ENCODE measurements around the gene PDX1.

PDX1 gene

DNA sequence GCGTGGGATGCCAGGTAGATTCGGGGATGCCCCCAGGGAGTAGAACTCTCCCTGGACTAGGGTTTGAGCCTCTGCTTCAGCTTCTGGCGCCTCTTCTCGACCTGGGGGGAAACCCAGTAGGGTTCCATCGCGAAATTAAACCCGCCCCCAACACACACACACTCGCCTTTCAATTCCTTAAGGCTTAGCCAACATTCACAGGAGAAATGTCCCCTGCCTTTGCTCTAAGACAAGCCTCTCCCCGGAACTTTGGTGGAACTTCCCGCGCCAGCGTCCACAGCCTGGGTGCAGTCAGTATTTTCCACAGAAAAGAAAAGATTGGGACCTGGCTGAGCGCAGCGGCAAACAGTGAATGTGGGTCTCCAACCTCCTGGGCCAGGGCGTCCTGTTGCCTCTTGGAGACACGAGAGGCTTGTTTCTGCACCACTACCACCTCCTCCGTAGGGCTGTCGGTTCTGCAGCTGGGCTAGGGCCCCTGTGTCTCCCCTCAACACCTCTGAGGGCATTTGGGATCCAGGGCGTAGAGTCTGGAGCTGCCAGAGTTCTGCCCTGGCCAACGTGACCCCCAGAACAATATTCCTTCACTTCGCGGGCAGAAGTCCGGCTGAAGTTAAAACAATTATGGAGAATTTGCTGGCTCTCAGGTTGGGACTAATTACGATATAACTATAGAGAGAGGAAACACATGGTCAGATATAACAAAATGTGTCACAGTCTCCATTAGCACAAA is 3.2 kb downstream of the PDX1 start:
- peak; percentile 38 for DNase-seq

- DNase-seq = peak; percentile 70
Observed at GRCh38 chr13:27923794-27924528, 4.2 kb downstream of the PDX1 start.

DNA sequence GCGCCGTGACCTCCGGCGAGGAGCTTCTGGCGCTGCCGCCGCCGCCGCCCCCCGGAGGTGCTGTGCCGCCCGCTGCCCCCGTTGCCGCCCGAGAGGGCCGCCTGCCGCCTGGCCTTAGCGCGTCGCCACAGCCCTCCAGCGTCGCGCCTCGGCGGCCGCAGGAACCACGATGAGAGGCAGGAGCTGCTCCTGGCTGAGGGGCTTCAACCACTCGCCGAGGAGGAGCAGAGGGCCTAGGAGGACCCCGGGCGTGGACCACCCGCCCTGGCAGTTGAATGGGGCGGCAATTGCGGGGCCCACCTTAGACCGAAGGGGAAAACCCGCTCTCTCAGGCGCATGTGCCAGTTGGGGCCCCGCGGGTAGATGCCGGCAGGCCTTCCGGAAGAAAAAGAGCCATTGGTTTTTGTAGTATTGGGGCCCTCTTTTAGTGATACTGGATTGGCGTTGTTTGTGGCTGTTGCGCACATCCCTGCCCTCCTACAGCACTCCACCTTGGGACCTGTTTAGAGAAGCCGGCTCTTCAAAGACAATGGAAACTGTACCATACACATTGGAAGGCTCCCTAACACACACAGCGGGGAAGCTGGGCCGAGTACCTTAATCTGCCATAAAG is 4.8 kb downstream of the PDX1 start:
- peak; percentile 52 for DNase-seq

- peak; percentile 39 for DNase-seq
Observed at GRCh38 chr13:27925220-27925991, 5.6 kb downstream of the PDX1 start.

GRCh38 chr13:27926644-27927434 is 7.0 kb downstream of the PDX1 start:
- peak; percentile 68 for DNase-seq

GRCh38 chr13:27927444-27928352 is 7.9 kb downstream of the PDX1 start:
- DNase-seq = peak; percentile 53

DNA sequence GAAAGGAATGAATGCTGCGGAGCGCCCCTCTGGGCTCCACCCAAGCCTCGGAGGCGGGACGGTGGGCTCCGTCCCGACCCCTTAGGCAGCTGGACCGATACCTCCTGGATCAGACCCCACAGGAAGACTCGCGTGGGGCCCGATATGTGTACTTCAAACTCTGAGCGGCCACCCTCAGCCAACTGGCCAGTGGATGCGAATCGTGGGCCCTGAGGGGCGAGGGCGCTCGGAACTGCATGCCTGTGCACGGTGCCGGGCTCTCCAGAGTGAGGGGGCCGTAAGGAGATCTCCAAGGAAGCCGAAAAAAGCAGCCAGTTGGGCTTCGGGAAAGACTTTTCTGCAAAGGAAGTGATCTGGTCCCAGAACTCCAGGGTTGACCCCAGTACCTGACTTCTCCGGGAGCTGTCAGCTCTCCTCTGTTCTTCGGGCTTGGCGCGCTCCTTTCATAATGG is 8.6 kb downstream of the PDX1 start:
- no peak for DNase-seq

GRCh38 chr13:27928805-27929753 is 9.3 kb downstream of the PDX1 start:
- DNase-seq = peak; percentile 37

DNA sequence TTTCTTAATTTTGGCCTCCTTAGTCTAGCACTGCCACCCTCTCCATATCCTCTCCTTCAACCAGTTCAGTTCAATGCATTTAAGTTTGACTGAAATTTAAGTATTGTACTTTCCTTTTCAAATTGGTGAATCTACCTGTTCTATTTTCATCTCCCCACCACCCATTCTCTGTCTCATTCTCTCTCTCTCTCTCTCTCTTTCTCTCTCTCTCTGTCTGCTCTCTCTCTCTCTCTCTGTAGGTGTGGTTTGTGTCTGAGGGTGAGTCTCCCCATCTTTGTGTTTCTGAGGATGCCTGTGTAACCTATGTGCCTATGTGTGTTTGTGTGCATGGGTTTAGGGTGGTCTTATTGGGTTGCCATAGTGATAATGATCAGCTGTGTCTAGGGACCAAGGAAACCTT is 10.1 kb downstream of the PDX1 start:
- DNase-seq = no peak

DNA sequence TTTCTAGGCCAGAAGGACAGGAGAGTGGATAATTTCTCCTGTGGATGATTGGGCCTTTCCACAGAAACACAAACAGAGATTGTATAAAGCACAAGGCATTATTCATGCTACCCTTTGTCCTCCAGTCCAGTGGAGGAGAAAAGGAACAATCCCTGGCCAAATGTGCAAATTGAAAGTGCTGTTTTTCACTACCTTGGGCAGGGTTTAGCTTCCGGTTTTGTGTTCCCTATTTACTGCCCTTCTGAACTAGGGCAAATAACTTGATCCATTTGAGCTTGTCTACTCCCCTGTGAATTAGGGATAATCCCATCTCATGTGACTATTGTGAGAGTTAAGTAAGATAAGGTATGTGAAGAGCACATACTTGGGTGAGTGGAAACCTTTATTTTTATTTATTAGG is 13.3 kb downstream of the PDX1 start:
- no peak for DNase-seq

GRCh38 chr13:27933580-27934328 is 14.0 kb downstream of the PDX1 start:
- no peak for DNase-seq

- DNase-seq = no peak
Observed at GRCh38 chr13:27942972-27943371, 23.2 kb downstream of the PDX1 start.

GRCh38 chr13:27952876-27953675 is 33.3 kb downstream of the PDX1 start:
- no peak for DNase-seq

- peak; percentile 95 for DNase-seq
Observed at GRCh38 chr13:27953676-27954405, 34.0 kb downstream of the PDX1 start.

DNA sequence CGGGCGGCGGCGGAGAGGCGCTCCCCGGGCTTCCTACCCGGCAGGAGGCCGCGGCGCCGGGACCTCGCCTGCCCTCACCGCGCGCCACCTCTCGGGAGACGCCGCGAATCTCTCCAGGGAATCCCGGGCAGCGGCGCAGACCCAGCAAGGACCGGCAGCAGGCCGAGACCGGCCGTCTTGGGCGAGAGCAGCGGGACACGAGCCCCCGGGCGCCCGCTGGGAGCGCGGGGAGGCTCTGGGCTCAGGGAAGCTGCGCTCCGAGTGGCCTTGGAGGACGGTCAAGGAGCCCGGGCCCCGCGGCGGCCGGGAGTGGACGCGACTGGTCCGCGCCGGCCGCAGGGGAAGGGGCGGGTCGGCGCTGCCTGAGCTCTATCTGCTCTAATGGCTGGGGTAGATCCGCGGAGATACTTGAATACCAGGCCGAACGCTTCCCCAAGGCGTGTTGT is 34.6 kb downstream of the PDX1 start:
- no peak for DNase-seq

- DNase-seq = no peak
Observed at GRCh38 chr13:27955014-27955591, 35.3 kb downstream of the PDX1 start.

All from retina (tissue), 1 donor.